SU-DHL-6 (cell line): ENCODE measurements around the gene TWIST2.

Experiments
- H2AFZ ChIP-seq: fragments of 200-600 bp; sonication (generic); 2 replicates; pipeline ENCODE4 v1.6.1; 2014; ENCODE audit warnings: low read depth, mild to moderate bottlenecking, moderate library complexity, mixed read lengths, antibody characterized with exemption, low read length; ENCODE audit not compliant: severe bottlenecking
- H3F3A ChIP-seq: fragments of 200-600 bp; shearing (Covaris generic); 2 replicates; pipeline ENCODE4 v1.6.0; 2016; ENCODE audit warnings: antibody characterized with exemption, mild to moderate bottlenecking; ENCODE audit not compliant: insufficient read depth
- H3K27ac ChIP-seq: fragments of 200-600 bp; sonication (generic); 2 replicates; pipeline ENCODE4 v1.5.1; 2016; ENCODE audit warnings: low read depth, mild to moderate bottlenecking, low read length, moderate library complexity, mixed read lengths
- H3K27me3 ChIP-seq: fragments of 200-600 bp; sonication (generic), shearing (Covaris generic); 2 replicates; pipeline ENCODE4 v1.6.0; 2014; ENCODE audit warnings: mild to moderate bottlenecking, low read length
- H3K36me3 ChIP-seq: fragments of 200-600 bp; sonication (generic); 2 replicates; pipeline ENCODE4 v1.6.1; 2014; ENCODE audit warnings: mild to moderate bottlenecking, low read length, mixed read lengths
- H3K4me2 ChIP-seq: fragments of 300-600, 200-600 bp; shearing (Covaris generic), sonication (generic); 2 replicates; pipeline ENCODE4 v1.6.0; 2014; ENCODE audit warnings: low read length, low read depth, mild to moderate bottlenecking; ENCODE audit not compliant: poor library complexity, severe bottlenecking
- H3K4me3 ChIP-seq: fragments of 200-600 bp; sonication (generic); 2 replicates; pipeline ENCODE4 v1.5.1; 2014; ENCODE audit warnings: antibody characterized with exemption, low read length, mild to moderate bottlenecking, mixed read lengths; ENCODE audit not compliant: insufficient read depth, poor library complexity, severe bottlenecking
- H3K79me2 ChIP-seq: fragments of 200-600 bp; sonication (generic); 2 replicates; pipeline ENCODE4 v1.6.1; 2014; ENCODE audit warnings: mild to moderate bottlenecking, low read length, moderate library complexity; ENCODE audit not compliant: insufficient read depth
- H3K9ac ChIP-seq: fragments of 200-600 bp; sonication (generic); 2 replicates; pipeline ENCODE4 v1.7.0; 2014; ENCODE audit warnings: mild to moderate bottlenecking, low read length
- H3K9me2 ChIP-seq: fragments of 200-600 bp; sonication (generic); replicated peaks from 2 replicates; pipeline ENCODE4 v1.6.1; 2014; ENCODE audit warnings: low read length; ENCODE audit not compliant: insufficient read depth
- H3K9me3 ChIP-seq: fragments of 200-600 bp; sonication (generic); 2 replicates; pipeline ENCODE4 v1.6.1; 2014; ENCODE audit warnings: low read length, mixed read lengths; ENCODE audit not compliant: insufficient read depth
- H4K20me1 ChIP-seq: fragments of 200-600 bp; sonication (generic); 2 replicates; pipeline ENCODE4 v1.6.1; 2014; ENCODE audit warnings: low read depth, mild to moderate bottlenecking, antibody characterized with exemption, low read length, moderate library complexity, mixed read lengths
- EZH2phosphoT487 ChIP-seq: fragments of 200-600 bp; sonication (generic), shearing (Covaris generic); conservative IDR thresholded peaks from 2 replicates; pipeline ENCODE4 v1.6.1; 2018; ENCODE audit warnings: mild to moderate bottlenecking, antibody characterized with exemption, low read length, moderate library complexity, mixed read lengths
- TF ChIP-seq, protein P1 (sequence below): fragments of 200-600 bp; sonication (generic); IDR thresholded peaks from one replicate; pipeline ENCODE4 v1.5.1; 2017; ENCODE audit warnings: antibody characterized with exemption, mild to moderate bottlenecking, low read length, moderate library complexity; ENCODE audit not compliant: insufficient read depth, poor library complexity, severe bottlenecking

TWIST2 gene

DNA sequence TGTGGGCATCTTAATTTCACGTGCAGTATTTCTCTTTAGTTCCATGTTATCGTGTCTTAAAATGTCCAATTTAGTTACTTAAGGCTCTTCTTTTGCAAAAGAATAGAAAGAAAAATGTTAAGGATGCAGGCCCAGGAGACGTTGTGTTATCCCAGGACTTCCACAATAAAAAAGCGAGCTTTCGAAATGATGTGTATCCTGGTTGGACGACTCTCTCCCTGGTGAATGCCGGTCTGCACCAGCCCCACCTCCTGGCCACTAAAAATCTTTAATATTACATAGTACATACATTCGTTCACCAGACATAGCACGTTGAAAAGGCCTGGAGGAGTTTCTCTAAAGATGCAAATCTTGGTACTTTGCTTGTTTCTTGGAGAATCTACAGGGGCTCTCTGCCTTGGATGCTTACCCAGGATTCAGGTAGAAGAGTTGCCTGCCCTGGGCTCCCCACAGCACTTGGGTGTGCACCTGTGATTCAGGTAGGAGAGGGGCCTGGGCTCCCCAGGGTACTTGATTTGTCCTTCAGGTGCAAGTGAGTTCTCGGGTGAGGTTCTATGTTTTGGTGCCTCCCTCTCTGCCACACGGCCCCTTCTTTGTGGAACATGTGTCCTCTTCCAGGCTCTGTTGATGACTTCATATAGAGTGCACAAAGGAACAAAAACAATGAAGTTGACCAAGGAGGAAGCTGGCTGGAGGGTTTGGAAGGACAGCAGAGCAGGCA is 26.6 kb downstream of the TWIST2 start:
- Histone ChIP-seq H3K9ac (no peak overlapping the region), H4K20me1 (no peaks in the 10 kb centered on the region), H3K36me3 (no peaks in the 10 kb centered on the region), H2AFZ (no peak overlapping the region), H3K79me2 (no peaks in the 10 kb centered on the region), H3K27me3 (no peaks in the 10 kb centered on the region), H3K9me2 (no peaks in the 10 kb centered on the region), H3F3A (no peaks in the 10 kb centered on the region), H3K4me3 (no peak overlapping the region), H3K4me2 (no peak overlapping the region), H3K27ac (no peak overlapping the region), H3K9me3 (no peaks in the 10 kb centered on the region)
- TF ChIP-seq EZH2phosphoT487 = no peak
- TF ChIP-seq, protein P1, sequence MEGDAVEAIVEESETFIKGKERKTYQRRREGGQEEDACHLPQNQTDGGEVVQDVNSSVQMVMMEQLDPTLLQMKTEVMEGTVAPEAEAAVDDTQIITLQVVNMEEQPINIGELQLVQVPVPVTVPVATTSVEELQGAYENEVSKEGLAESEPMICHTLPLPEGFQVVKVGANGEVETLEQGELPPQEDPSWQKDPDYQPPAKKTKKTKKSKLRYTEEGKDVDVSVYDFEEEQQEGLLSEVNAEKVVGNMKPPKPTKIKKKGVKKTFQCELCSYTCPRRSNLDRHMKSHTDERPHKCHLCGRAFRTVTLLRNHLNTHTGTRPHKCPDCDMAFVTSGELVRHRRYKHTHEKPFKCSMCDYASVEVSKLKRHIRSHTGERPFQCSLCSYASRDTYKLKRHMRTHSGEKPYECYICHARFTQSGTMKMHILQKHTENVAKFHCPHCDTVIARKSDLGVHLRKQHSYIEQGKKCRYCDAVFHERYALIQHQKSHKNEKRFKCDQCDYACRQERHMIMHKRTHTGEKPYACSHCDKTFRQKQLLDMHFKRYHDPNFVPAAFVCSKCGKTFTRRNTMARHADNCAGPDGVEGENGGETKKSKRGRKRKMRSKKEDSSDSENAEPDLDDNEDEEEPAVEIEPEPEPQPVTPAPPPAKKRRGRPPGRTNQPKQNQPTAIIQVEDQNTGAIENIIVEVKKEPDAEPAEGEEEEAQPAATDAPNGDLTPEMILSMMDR = no peak

DNA sequence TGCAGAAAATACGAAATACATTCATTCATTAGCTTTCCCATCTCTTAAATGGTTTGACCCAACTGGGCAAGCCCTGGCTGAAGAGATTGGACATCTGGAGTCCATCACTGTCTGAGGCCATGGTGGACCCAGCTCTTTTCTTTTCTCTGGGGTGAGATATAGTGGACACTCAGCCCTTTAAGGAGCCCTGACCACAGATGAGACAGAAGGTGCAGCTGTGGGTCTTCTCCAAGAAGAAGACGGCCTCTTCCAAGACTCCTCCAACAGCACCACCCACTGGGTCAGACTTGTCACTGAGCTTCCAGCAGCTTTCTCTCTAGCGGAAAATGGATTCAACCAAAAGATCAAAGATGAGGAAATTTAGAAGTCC is 27.2 kb downstream of the TWIST2 start:
- Histone ChIP-seq H3F3A (no peaks in the 10 kb centered on the region), H4K20me1 (no peaks in the 10 kb centered on the region), H3K27me3 (no peaks in the 10 kb centered on the region), H3K79me2 (no peaks in the 10 kb centered on the region), H2AFZ (no peak overlapping the region), H3K9ac (no peak overlapping the region), H3K27ac (no peak overlapping the region), H3K9me3 (no peaks in the 10 kb centered on the region), H3K9me2 (no peaks in the 10 kb centered on the region), H3K4me3 (no peak overlapping the region), H3K36me3 (no peaks in the 10 kb centered on the region), H3K4me2 (no peak overlapping the region)
- no peak for TF ChIP-seq EZH2phosphoT487
- TF ChIP-seq, protein P1 = no peak

DNA sequence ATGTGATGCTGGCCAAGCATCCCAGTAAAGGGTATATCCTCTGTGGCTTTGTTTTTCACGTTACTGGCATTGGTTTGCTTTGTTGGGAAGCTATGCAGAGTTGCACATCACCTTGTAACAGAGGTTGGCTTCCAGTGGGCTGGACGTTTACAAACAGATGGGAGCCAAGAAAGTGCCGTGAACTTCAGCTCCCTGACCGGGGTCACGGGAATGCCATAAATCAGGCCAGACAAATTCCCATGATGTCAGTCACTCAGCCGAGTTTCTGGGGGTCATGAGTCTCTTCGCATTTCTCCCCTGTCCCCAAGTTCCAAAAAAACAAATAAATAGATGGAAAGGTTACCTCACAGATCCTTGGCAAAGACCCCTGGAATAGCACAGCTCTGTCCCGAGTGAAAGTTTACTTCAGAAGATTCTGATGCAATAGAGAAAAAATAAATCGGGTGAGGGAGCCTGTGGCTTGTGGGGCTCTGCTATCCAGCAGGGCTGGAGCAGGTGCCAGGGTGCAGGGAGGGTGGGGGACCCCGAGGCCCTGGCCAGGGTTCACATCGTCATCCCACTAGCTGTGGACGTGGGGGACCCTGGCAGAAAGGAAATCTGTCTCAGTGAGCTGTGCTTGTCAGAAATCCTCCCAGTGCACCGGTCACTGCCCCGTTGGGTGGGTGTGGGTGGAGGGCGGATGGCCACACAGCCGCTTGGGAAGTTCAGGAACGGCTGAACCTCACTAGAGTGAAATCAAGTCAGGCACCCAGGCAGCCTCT is 27.8 kb downstream of the TWIST2 start:
- TF ChIP-seq, protein P1 = no peak
- no peak for TF ChIP-seq EZH2phosphoT487
- Histone ChIP-seq H3K9me3 (no peaks in the 10 kb centered on the region), H3K36me3 (no peaks in the 10 kb centered on the region), H2AFZ (no peak overlapping the region), H3K79me2 (no peaks in the 10 kb centered on the region), H3K9ac (no peak overlapping the region), H3K27me3 (no peaks in the 10 kb centered on the region), H3K27ac (no peak overlapping the region), H3K4me3 (no peak overlapping the region), H3K9me2 (no peaks in the 10 kb centered on the region), H3K4me2 (no peak overlapping the region), H3F3A (no peaks in the 10 kb centered on the region), H4K20me1 (no peaks in the 10 kb centered on the region)
